Measurements from ENCODE around the gene SIPA1L3.

DNA sequence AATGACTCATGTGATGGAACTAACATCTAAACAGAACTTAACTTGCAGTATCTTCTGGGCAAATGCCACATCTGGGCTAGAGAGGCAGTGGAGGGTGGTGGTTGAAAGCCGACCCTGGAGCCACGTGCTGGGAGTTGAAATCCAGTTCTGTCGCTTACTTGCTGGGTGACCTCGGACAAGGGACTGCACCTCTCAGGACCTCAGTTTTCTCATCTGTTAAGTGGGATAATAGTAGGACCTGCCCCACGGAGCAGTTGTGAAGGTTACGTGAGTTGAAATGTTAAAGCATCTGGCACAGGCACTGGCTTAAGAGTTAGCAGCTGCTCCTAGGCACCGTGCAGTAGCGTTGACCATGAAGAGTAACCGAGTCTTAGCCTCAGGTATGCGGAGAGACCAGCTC, 76.1 kb downstream of the SIPA1L3 start:
- TF ChIP-seq, protein P1, sequence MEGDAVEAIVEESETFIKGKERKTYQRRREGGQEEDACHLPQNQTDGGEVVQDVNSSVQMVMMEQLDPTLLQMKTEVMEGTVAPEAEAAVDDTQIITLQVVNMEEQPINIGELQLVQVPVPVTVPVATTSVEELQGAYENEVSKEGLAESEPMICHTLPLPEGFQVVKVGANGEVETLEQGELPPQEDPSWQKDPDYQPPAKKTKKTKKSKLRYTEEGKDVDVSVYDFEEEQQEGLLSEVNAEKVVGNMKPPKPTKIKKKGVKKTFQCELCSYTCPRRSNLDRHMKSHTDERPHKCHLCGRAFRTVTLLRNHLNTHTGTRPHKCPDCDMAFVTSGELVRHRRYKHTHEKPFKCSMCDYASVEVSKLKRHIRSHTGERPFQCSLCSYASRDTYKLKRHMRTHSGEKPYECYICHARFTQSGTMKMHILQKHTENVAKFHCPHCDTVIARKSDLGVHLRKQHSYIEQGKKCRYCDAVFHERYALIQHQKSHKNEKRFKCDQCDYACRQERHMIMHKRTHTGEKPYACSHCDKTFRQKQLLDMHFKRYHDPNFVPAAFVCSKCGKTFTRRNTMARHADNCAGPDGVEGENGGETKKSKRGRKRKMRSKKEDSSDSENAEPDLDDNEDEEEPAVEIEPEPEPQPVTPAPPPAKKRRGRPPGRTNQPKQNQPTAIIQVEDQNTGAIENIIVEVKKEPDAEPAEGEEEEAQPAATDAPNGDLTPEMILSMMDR (IDR thresholded peaks at IDR 0.05; ENCODE audit: low read depth, low read length) = no peak
- TF ChIP-seq, protein P2, sequence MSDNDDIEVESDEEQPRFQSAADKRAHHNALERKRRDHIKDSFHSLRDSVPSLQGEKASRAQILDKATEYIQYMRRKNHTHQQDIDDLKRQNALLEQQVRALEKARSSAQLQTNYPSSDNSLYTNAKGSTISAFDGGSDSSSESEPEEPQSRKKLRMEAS (IDR thresholded peaks at IDR 0.05; ENCODE audit: low read depth, low read length) = no peak
- TF ChIP-seq MYC (IDR thresholded peaks at IDR 0.05; ENCODE audit: low read depth, low read length) = no peak
- no peak for TF ChIP-seq POLR2A (IDR thresholded peaks at IDR 0.05; ENCODE audit: extremely low read depth, insufficient read length)

Data from NB4 (cell line).